Left forelimb (tissue), 1 donor: Measurements from ENCODE around the gene SHISA9.

Experiments
- DNase-seq: peaks from one replicate; pipeline ENCODE4 v3.0.0-alpha.2; 2018; ENCODE audit warnings: low spot score

The SHISA9 gene

GRCh38 chr16:13120557-13120956 is 219.2 kb downstream of the SHISA9 start:
- DNase-seq: no peak

GRCh38 chr16:13123991-13124390 is 222.6 kb downstream of the SHISA9 start:
- DNase-seq: no peak

- no peak for DNase-seq
Observed at GRCh38 chr16:13127144-13127543, 225.7 kb downstream of the SHISA9 start.

GRCh38 chr16:13130586-13130985 is 229.2 kb downstream of the SHISA9 start:
- DNase-seq: no peak

GRCh38 chr16:13134836-13135235 is 233.4 kb downstream of the SHISA9 start:
- DNase-seq: no peak

- DNase-seq: no peak
Observed at GRCh38 chr16:13136901-13137300, 235.5 kb downstream of the SHISA9 start.

GRCh38 chr16:13138528-13138927 is 237.1 kb downstream of the SHISA9 start:
- no peak for DNase-seq

GRCh38 chr16:13139661-13140241 is 238.4 kb downstream of the SHISA9 start:
- no peak for DNase-seq

GRCh38 chr16:13143551-13143950 is 242.2 kb downstream of the SHISA9 start:
- no peak for DNase-seq

- no peak for DNase-seq
Observed at GRCh38 chr16:13146829-13147228, 245.4 kb downstream of the SHISA9 start.

GRCh38 chr16:13148294-13148693 is 246.9 kb downstream of the SHISA9 start:
- no peak for DNase-seq

GRCh38 chr16:13148836-13149235 is 247.4 kb downstream of the SHISA9 start:
- DNase-seq: no peak

GRCh38 chr16:13150181-13150885 is 248.9 kb downstream of the SHISA9 start:
- no peak for DNase-seq

- DNase-seq: no peak
Observed at GRCh38 chr16:13153696-13154095, 252.3 kb downstream of the SHISA9 start.

GRCh38 chr16:13154799-13155198 is 253.4 kb downstream of the SHISA9 start:
- DNase-seq: no peak

- DNase-seq: no peak
Observed at GRCh38 chr16:13155377-13155776, 254.0 kb downstream of the SHISA9 start.

GRCh38 chr16:13155780-13156179 is 254.4 kb downstream of the SHISA9 start:
- DNase-seq: no peak

- no peak for DNase-seq
Observed at GRCh38 chr16:13157082-13157481, 255.7 kb downstream of the SHISA9 start.

GRCh38 chr16:13158427-13158826 is 257.0 kb downstream of the SHISA9 start:
- no peak for DNase-seq

GRCh38 chr16:13165024-13165423 is 263.6 kb downstream of the SHISA9 start:
- no peak for DNase-seq

- DNase-seq: no peak
Observed at GRCh38 chr16:13168091-13168572, 266.7 kb downstream of the SHISA9 start.

- DNase-seq: no peak
Observed at GRCh38 chr16:13171313-13171712, 269.9 kb downstream of the SHISA9 start.

- DNase-seq: no peak
Observed at GRCh38 chr16:13176711-13177110, 275.3 kb downstream of the SHISA9 start.

GRCh38 chr16:13178318-13178717 is 276.9 kb downstream of the SHISA9 start:
- DNase-seq: no peak
